T47D (cell line): ENCODE measurements around the gene TFPT.

ENCODE experiments used
- DNase-seq, 2 experiments: peaks; one replicate each; pipeline versions ENCODE4 v3.0.0 to v3.0.0-alpha.2; 2011 to 2012; ENCODE audit warnings: low read depth in 1 of 2, low spot score in 1 of 2
- JUND ChIP-seq: IDR thresholded peaks from 2 replicates; pipeline ENCODE4 v1.6.1; 2012; ENCODE audit warnings: low read depth
- in situ Hi-C: cut with HindIII; loops from 2 replicates; pipeline ENCODE4 v1.10.0; 2016; ENCODE audit warnings: low sequenced_read_pairs, low pct_unique_long_range_greater_than_20kb

Gene TFPT

DNA sequence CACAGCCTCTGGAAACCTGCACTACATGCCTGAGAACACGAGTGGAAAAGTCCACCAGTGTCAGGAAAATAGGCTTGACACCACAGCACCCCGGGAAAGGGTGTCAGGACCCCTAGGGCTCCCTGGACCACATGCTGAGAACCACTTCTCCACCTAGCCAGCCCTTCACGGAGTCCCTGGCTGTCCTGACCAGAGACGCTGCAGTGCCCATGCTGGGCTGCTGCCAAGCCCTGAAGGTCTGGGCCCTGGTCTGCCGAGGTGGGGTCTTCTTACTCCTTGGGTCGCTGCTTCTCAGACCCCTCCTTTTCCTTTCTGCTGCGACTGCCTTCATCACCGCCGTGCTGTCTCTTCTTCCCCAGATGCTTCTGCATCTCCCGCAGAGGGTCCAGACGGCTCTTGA, 41.0 kb upstream of the TFPT start:
- in situ Hi-C loops, result no loop called here
- DNase-seq, result no peak
- no peak for TF ChIP-seq JUND

DNA sequence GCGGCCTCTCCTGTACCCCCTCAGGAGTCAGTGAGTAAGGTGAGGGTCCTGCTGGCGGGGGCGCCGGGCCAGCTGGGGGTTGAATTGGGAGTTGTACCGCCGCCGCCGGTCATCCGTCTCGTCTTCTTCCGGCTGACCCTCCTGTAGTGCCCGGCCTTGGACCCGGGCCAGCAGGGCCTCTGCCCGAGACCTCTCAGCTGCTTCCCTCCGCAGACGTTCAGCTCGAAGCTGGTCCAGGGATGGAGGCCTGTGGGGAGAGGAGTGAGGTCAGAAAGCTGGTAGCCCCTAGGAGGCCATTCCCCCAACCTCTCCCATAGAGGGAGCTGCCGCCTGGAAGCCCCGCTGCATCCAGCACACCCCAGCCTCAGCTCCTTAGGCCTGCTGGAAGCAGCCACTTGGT, 40.2 kb upstream of the TFPT start:
- in situ Hi-C loops, result no loop called here
- no peak for TF ChIP-seq JUND
- no peak for DNase-seq

DNA sequence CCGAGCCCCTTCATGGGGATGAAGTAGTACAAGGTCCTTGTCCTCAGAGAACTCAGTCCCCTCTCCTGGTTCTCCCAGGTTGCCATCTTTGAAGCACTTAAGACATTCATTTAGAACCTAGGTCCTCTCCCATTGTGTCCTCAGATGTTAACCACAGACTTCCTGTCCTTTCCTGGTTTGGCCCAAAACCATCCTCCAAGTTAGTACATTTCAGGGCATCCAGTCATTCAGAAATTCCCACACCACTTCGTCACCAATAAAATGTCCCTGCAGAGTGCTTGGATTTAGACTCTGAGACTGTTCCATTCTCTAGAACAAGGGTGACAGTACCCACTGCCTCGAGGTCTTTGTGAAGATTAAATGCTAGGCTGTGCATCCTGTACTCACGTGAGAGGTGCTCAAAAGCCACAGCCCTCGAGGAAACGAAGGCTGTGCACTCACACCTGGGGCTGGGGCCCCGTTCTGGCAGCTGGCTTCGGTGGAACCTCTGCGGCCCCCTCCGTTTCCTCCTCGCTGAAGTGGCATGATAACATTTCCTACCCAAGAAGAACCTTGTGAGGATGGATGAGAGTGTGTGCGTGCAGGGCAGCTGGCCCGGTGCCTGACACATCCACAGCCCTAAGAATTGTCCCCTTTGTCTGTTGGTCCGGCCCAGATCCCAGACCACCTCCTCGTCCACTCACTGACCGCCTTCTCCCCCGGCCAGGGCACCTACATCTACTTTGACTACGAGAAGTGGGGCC, 39.3 kb upstream of the TFPT start:
- in situ Hi-C loops, result no loop called here

DNA sequence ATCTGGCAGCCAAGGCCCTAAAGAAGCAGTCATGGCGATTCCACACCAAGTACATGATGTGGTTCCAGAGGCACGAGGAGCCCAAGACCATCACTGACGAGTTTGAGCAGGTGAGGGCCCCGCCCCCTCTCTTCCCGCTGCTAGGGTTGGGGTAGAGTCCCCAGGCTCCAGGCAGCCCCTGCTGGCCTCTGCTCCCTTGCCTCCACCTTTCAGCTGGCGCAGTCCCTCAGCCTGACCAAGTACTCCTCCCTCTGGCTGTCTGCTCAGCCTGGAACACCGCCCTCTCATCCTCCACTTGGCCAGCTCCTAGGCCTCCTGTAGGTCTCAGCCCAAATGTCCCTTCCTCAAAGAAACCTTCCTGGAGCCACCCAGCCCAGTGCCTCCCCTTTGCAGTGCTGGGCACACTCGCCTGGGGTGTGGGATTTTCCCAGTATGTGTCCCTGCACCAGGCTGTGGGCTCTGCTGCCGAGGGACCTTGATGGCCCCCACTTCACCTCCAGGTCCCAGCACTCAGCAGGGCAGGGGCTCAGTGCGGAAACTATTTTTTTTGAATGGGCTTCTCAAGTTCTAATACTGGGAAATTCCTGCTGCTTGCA, 38.4 kb upstream of the TFPT start:
- no peak for TF ChIP-seq JUND
- DNase-seq, result no peak
- in situ Hi-C loops, result no loop called here

More for the DNA sequence above, 39.3 kb upstream of the TFPT start:
- no peak for DNase-seq
- TF ChIP-seq JUND, result no peak

DNA sequence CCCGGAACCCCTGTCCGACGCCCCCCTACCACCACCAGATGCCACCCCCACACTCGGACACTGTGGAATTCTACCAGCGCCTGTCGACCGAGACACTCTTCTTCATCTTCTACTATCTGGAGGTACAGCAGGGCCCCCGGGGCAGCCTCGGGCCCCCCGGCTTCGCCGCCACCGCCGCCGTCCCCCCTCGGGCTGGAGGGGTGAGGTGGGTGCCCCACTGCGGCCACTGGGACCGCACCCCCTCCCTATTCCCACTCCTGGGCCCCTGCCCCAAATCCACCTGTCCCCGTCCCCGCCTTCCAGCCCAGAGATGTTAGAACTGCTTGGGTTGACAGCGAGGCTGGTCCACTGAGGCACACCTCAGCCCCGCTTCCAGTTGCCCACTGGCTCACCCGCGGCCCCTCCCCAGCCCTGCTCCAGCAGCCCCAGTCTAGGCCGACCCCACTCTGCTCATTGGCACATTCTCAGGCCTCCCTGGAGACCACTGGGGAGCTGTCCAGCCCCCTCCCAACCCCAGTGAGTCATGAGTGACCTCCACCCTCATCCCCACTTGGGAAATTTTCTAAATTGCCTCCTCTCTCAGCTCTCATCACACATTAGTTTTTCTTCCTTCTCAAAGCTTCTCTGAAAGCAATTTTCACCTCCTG, 37.5 kb upstream of the TFPT start:
- in situ Hi-C loops, result no loop called here
- DNase-seq, result no peak
- TF ChIP-seq JUND, result no peak

DNA sequence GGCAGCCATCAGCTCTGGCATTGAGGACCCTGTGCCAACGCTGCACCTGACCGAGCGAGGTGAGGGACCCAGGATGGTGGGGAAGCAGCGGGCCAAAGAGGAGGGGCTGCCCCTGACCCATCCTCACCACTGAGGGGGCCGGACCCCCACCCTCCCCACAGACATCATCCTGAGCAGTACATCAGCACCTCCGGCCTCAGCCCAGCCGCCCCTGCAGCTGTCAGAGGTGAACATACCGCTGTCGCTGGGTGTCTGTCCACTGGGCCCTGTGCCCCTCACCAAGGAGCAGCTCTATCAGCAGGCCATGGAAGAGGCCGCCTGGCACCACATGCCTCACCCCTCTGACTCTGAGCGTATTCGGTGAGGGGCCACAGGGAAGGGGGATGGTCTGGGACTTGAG, 36.8 kb upstream of the TFPT start:
- in situ Hi-C loops, result no loop called here
- no peak for TF ChIP-seq JUND
- no peak for DNase-seq

DNA sequence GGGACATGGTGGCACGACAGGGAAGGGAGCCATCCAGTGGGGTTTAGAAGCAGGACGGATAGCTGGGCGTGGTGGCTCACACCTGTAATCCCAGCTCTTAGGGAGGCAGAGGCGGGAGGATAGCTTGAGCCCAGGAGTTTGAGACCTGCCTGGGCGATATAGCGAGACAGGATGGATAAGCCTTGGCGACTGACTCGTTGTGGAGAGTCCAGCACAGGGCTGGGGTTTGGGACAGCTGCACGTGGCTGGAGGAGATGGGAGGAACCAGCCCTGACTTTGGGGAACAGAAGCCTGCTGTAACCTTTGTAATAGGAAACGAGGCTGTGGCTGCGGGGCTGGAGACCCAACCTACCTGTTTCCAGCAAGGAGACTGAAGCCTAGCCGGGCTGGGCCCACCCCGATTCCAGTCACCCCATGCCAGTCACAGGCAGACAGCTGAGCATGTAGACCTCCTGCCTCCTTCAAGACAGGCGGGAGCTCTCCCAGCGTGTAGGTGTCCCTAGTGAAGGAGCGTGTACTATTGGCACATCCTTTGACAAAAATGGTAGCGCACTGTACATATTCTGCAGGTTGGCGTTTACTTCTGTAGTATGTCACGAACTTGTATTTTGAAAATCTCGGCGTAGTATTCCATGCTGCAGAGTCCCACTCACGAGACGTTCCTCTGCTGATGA, 36.0 kb upstream of the TFPT start:
- no peak for DNase-seq
- in situ Hi-C loops, result no loop called here
- TF ChIP-seq JUND, result no peak

DNA sequence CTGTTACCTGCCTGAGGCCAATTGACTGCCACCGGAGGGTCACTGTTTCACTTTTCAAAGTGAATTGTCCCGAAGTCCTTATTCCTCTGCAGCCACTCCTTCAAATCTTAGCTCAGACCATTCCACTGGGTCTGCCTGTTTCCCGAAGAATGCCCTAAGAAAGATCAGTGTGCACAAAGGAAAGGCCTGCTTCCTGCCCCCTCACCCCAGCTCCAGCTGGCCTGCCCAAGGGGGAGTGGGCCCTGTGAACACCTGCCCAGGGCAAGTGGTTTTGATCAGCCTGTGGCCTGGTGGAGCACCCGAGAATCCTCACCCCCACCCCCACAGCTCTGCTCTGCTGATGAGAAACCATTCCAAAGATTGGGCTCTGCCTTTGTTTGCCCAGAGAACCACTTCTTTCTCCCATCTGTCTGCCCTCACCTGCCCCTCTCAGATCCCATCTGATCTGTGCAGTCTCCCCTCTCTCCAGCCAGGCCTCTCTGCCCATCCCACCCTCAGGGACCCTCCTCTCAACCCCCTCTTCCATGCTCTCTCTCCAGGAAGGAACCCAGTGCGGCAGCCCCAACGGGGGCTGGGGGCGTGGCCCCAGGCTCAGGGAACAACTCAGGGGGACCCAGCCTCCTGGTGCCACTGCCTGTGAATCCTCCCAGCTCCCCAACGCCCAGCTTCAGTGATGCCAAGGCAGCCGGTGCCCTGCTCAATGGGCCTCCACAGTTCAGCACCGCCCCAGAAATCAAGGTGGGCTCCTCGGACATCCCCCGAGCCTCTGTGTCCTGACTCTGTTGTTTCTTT, 33.8 kb upstream of the TFPT start:
- in situ Hi-C loops, result no loop called here
- no peak for TF ChIP-seq JUND

DNA sequence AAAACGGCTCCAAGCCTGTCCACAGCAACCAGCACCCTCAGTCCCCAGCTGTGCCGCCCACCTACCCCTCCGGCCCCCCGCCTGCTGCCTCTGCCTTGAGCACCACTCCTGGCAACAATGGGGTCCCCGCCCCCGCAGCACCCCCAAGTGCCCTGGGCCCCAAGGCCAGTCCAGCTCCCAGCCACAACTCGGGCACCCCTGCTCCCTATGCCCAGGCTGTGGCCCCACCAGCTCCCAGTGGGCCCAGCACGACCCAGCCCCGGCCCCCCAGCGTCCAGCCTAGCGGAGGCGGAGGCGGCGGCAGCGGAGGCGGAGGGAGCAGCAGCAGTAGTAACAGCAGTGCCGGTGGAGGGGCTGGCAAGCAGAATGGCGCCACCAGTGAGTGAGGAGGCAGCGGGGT, 32.7 kb upstream of the TFPT start:
- no peak for TF ChIP-seq JUND
- in situ Hi-C loops, result no loop called here

More for the DNA sequence above, 33.8 kb upstream of the TFPT start:
- DNase-seq, result no peak

DNA sequence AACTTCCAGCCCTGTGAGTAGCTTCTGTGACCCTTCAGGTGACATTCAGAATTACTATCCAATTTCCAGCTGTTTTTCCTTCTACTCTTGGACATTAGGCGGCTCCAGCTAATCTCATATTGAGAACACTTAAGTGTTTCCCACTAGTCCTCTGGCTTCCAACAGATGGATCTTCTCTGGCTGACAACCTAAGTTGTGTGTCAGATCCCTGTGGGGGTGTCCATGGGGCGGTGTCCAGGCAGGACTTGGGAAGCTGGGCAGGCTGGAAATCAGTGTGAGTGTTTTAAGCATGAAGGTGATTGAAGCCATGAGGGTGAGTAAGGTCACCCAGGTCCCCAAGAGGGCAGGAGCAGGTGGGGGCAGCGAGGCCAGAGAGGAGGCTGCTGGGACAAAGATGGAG, 32.2 kb upstream of the TFPT start:
- no peak for DNase-seq
- in situ Hi-C loops, result no loop called here
- TF ChIP-seq JUND, result no peak

More for the DNA sequence above, 32.7 kb upstream of the TFPT start:
- DNase-seq, result no peak

DNA sequence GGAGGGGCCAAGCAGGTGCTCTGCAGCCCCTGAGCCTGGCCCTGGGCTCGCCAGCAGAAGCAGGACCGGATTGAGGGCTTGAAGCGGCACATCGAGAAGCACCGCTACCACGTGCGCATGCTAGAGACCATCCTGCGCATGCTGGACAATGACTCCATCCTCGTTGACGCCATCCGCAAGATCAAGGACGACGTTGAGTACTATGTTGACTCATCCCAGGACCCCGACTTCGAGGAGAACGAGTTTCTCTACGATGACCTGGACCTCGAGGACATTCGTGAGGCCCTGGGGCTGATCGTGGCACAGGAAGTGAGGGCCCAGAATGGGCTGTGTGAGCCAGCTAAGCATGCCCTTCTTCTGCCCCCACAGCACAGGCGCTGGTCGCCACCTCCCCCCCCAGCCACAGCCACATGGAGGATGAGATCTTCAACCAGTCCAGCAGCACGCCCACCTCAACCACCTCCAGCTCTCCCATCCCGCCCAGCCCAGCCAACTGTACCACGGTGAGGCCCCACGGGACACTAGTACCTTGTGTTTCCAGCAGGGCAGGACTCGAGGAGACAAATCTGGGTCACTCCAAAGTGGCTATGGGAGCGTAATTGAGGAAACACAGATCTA, 30.2 kb upstream of the TFPT start:
- in situ Hi-C loops, result no loop called here
- no peak for DNase-seq
- no peak for TF ChIP-seq JUND
